Calu3 (cell line): ENCODE data around the gene TMEM121. TPM values are rescaled to one million over a fixed set of nuclear protein-coding genes. Genes with fewer than 3 reads are reported as not detected.

ENCODE experiments used
- total RNA-seq: library from RNA; stranded (reverse); gene quantifications from 2 replicates; pipeline ENCODE4 v1.2.3, GENCODE V29; 2022

TMEM121 gene
- total RNA-seq, 1 experiment from 2014 or later, result 0.38 TPM

Other genes starting within 250 kb of the TMEM121 start
- 38.4 and 43.7 TPM in 2 replicates for gene BRF1, start 225.6 kb upstream of the TMEM121 start, total RNA-seq
- 71.8 and 77.3 TPM in 2 replicates for gene PACS2, start 211.8 kb upstream of the TMEM121 start, total RNA-seq
- gene TEX22, start 128.0 kb upstream of the TMEM121 start, total RNA-seq, result 1.6 and 2.8 TPM in 2 replicates
- gene MTA1, start 106.8 kb upstream of the TMEM121 start, total RNA-seq, result 161 and 168 TPM in 2 replicates
- 70.1 and 71.8 TPM in 2 replicates for gene CRIP2, start 51.8 kb upstream of the TMEM121 start, total RNA-seq
- 7.1 and 13.2 TPM in 2 replicates for gene CRIP1, start 39.7 kb upstream of the TMEM121 start, total RNA-seq
- gene TEDC1, start 35.3 kb upstream of the TMEM121 start, total RNA-seq, result 33.7 and 36.8 TPM in 2 replicates